Mesenchymal stem cell (in vitro differentiated cells and primary cell): ENCODE results near the gene ZNF503.
A peak's percentile ranks its signal among the peaks of the same experiment; 100 is the strongest.

ENCODE experiments used
- DNase-seq: peaks from one replicate; pipeline ENCODE4 v3.0.0-alpha.2; 2013
- H2AFZ ChIP-seq: one replicate; pipeline ENCODE4 v1.6.1; 2013; ENCODE audit warnings: low read depth, mild to moderate bottlenecking, control low read depth, inconsistent platforms, low read length, moderate library complexity
- H2AK5ac ChIP-seq: 2 replicates; pipeline ENCODE4 v1.6.1; 2013; ENCODE audit warnings: low read length, moderate library complexity, mild to moderate bottlenecking, inconsistent platforms; ENCODE audit not compliant: severe bottlenecking
- H2BK120ac ChIP-seq: one replicate; pipeline ENCODE4 v1.6.1; 2013; ENCODE audit warnings: low read depth, mild to moderate bottlenecking, inconsistent platforms, low read length, moderate library complexity
- H2BK12ac ChIP-seq, 2 experiments: one replicate each; pipeline ENCODE4 v1.6.1; 2013; ENCODE audit warnings: inconsistent platforms in 2 of 2, low read length in 2 of 2, mild to moderate bottlenecking in 2 of 2, moderate library complexity in 2 of 2, control low read depth in 1 of 2
- H2BK15ac ChIP-seq: one replicate; pipeline ENCODE4 v1.6.1; 2013; ENCODE audit warnings: mild to moderate bottlenecking, low read depth, inconsistent platforms; ENCODE audit not compliant: poor library complexity, severe bottlenecking
- H2BK5ac ChIP-seq: 2 replicates; pipeline ENCODE4 v1.6.1; 2013; ENCODE audit warnings: low read depth, mild to moderate bottlenecking, low read length, control low read depth, inconsistent platforms; ENCODE audit not compliant: poor library complexity, severe bottlenecking
- H3K14ac ChIP-seq, 2 experiments: one replicate each; pipeline ENCODE4 v1.6.1; 2013; ENCODE audit warnings: inconsistent platforms in 2 of 2, low read length in 2 of 2, control low read depth in 1 of 2, mild to moderate bottlenecking in 1 of 2, moderate library complexity in 1 of 2
- H3K18ac ChIP-seq, 2 experiments: one replicate each; pipeline ENCODE4 v1.6.1; 2013; ENCODE audit warnings: inconsistent platforms in 2 of 2, low read length in 2 of 2, control low read depth in 1 of 2, low read depth in 1 of 2, mild to moderate bottlenecking in 1 of 2
- H3K23ac ChIP-seq, 2 experiments: one replicate each; pipeline ENCODE4 v1.6.1; 2013; ENCODE audit warnings: inconsistent platforms in 2 of 2, low read length in 2 of 2, mild to moderate bottlenecking in 2 of 2, moderate library complexity in 2 of 2, control low read depth in 1 of 2
- H3K27ac ChIP-seq: 2 replicates; pipeline ENCODE4 v1.5.1; 2013; ENCODE audit warnings: mild to moderate bottlenecking, moderate library complexity, low read length, control low read depth, inconsistent platforms; ENCODE audit not compliant: poor library complexity, severe bottlenecking
- H3K27me3 ChIP-seq, 2 experiments: 2 replicates each; pipeline versions ENCODE4 v1.6.1 to v1.7.0; 2013; ENCODE audit warnings: low read length in 2 of 2, mild to moderate bottlenecking in 2 of 2, moderate library complexity in 2 of 2, control low read depth in 1 of 2, inconsistent platforms in 1 of 2; ENCODE audit not compliant: control insufficient read depth in 1 of 2, insufficient read depth in 1 of 2
- H3K36me3 ChIP-seq, 2 experiments: 2 replicates each; pipeline versions ENCODE4 v1.6.1 to v1.7.0; 2013; ENCODE audit warnings: low read length in 2 of 2, control low read depth in 1 of 2, inconsistent platforms in 1 of 2, low read depth in 1 of 2, mild to moderate bottlenecking in 1 of 2; ENCODE audit not compliant: insufficient read depth in 2 of 2, control insufficient read depth in 1 of 2
- H3K4ac ChIP-seq, 2 experiments: one replicate each; pipeline ENCODE4 v1.6.1; 2013; ENCODE audit warnings: inconsistent platforms in 2 of 2, low read length in 2 of 2, mild to moderate bottlenecking in 2 of 2, moderate library complexity in 2 of 2, control low read depth in 1 of 2, low read depth in 1 of 2
- H3K4me1 ChIP-seq: 2 replicates; pipeline ENCODE4 v1.6.1; 2013; ENCODE audit warnings: low read depth, low read length, control low read depth; ENCODE audit not compliant: control insufficient read depth, insufficient read depth
- H3K4me2 ChIP-seq: 2 replicates; pipeline ENCODE4 v1.6.1; 2013; ENCODE audit warnings: low read length, mild to moderate bottlenecking, inconsistent platforms; ENCODE audit not compliant: poor library complexity, severe bottlenecking
- H3K4me3 ChIP-seq, 2 experiments: 2 replicates each; pipeline versions ENCODE4 v1.5.1 to v1.7.0; 2013; ENCODE audit warnings: low read length in 2 of 2, mild to moderate bottlenecking in 2 of 2, control low read depth in 1 of 2, low read depth in 1 of 2; ENCODE audit not compliant: insufficient read depth in 1 of 2
- H3K79me1 ChIP-seq: replicated peaks from 2 replicates; pipeline ENCODE4 v1.6.1; 2013; ENCODE audit warnings: mild to moderate bottlenecking, control low read depth, low read length, inconsistent platforms; ENCODE audit not compliant: poor library complexity, severe bottlenecking
- H3K9ac ChIP-seq: 2 replicates; pipeline ENCODE4 v1.7.0; 2013; ENCODE audit warnings: mild to moderate bottlenecking, low read length, moderate library complexity
- H3K9me3 ChIP-seq: 2 replicates; pipeline ENCODE4 v1.7.0; 2013; ENCODE audit warnings: mild to moderate bottlenecking, low read length; ENCODE audit not compliant: control insufficient read depth
- H4K8ac ChIP-seq: one replicate; pipeline ENCODE4 v1.6.1; 2013; ENCODE audit warnings: inconsistent platforms, mild to moderate bottlenecking, low read length, moderate library complexity
- H4K91ac ChIP-seq: one replicate; pipeline ENCODE4 v1.6.1; 2013; ENCODE audit warnings: mild to moderate bottlenecking, low read length, inconsistent platforms
- WGBS: methylation state at CpG from one replicate; pipeline ENCODE4 v1.1.7; 2013; ENCODE audit warnings: mixed read lengths; 5-methylcytosine and 5-hydroxymethylcytosine counted together

Gene ZNF503

GRCh38 chr10:75418293-75418692 lies 16.7 kb upstream of the ZNF503 start:
- no peaks in the 10 kb centered on the region for H3K36me3 ChIP-seq
- no peak overlapping the region for H3K18ac ChIP-seq
- 40% methylated on average over 4 of the region's 4 CpGs for WGBS
- H2AK5ac ChIP-seq: no peak overlapping the region
- no peak overlapping the region for H2BK12ac ChIP-seq
- no peak overlapping the region for H3K9ac ChIP-seq
- no peaks in the 10 kb centered on the region for H3K79me1 ChIP-seq
- H3K27ac ChIP-seq: no peak overlapping the region
- H2BK15ac ChIP-seq: no peak overlapping the region
- no peak overlapping the region for H2BK120ac ChIP-seq
- H3K4ac ChIP-seq: no peak overlapping the region
- H2BK5ac ChIP-seq: no peak overlapping the region
- DNase-seq: no peak
- no peak overlapping the region for H4K8ac ChIP-seq
- no peak overlapping the region for H3K14ac ChIP-seq
- H3K4me1 ChIP-seq: no peaks in the 10 kb centered on the region
- no peak overlapping the region for H3K23ac ChIP-seq
- peaks cover 0 to 56% of the 10 kb centered on the region in 2 experiments for H3K27me3 ChIP-seq
- H2AFZ ChIP-seq: no peak overlapping the region
- no peak overlapping the region for H4K91ac ChIP-seq
- no peaks in the 10 kb centered on the region for H3K9me3 ChIP-seq
- H3K4me2 ChIP-seq: no peak overlapping the region
- H3K4me3 ChIP-seq: no peak overlapping the region

- Histone ChIP-seq H4K91ac (no peak overlapping the region), H3K4ac (no peak overlapping the region), H4K8ac (no peak overlapping the region), H3K27ac (no peak overlapping the region), H3K14ac (no peak overlapping the region), H3K36me3 (no peaks in the 10 kb centered on the region), H3K18ac (no peak overlapping the region), H3K27me3 (peaks cover 0 to 61% of the 10 kb centered on the region in 2 experiments), H2AK5ac (no peak overlapping the region), H3K79me1 (no peaks in the 10 kb centered on the region), H2BK5ac (no peak overlapping the region), H2BK12ac (no peak overlapping the region), H3K23ac (no peak overlapping the region), H3K9ac (no peak overlapping the region), H3K9me3 (no peaks in the 10 kb centered on the region), H2AFZ (no peak overlapping the region), H2BK120ac (no peak overlapping the region), H3K4me3 (no peak overlapping the region), H3K4me2 (no peak overlapping the region), H3K4me1 (no peaks in the 10 kb centered on the region), H2BK15ac (no peak overlapping the region)
- WGBS: 8% methylated on average over 4 of the region's 5 CpGs
- DNase-seq: no peak
Observed at GRCh38 chr10:75417522-75417927, 16.0 kb upstream of the ZNF503 start.

GRCh38 chr10:75414527-75414926 lies 13.0 kb upstream of the ZNF503 start:
- WGBS: 94% methylated on average over 1 of the region's 1 CpG
- no peak overlapping the region for H3K14ac ChIP-seq
- no peak overlapping the region for H2BK5ac ChIP-seq

GRCh38 chr10:75410132-75411005 lies 8.8 kb upstream of the ZNF503 start:
- H2AK5ac ChIP-seq: no peak overlapping the region
- no peak overlapping the region for H3K14ac ChIP-seq
- H3K4me2 ChIP-seq: no peak overlapping the region
- no peak overlapping the region for H3K27ac ChIP-seq
- no peak overlapping the region for H2BK15ac ChIP-seq
- WGBS: 65% methylated on average over 7 of the region's 10 CpGs
- H2BK5ac ChIP-seq: no peak overlapping the region
- H3K23ac ChIP-seq: no peak overlapping the region
- H3K4ac ChIP-seq: no peak overlapping the region
- no peaks in the 10 kb centered on the region for H3K79me1 ChIP-seq
- peaks cover 3 to 6% of the 10 kb centered on the region in 2 experiments for H3K36me3 ChIP-seq
- no peak overlapping the region for H3K18ac ChIP-seq
- H4K8ac ChIP-seq: no peak overlapping the region
- peaks cover 23% of the 10 kb centered on the region for H3K4me1 ChIP-seq
- H2AFZ ChIP-seq: no peak overlapping the region
- no peak overlapping the region for H4K91ac ChIP-seq
- DNase-seq: no peak
- H3K4me3 ChIP-seq: peak overlapping the region in 1 of 2 experiments; percentile 90
- no peaks in the 10 kb centered on the region for H3K9me3 ChIP-seq
- no peak overlapping the region for H3K9ac ChIP-seq
- peaks cover 0 to 89% of the 10 kb centered on the region in 2 experiments for H3K27me3 ChIP-seq
- no peak overlapping the region for H2BK120ac ChIP-seq
- H2BK12ac ChIP-seq: no peak overlapping the region

More at GRCh38 chr10:75414527-75414926, 13.0 kb upstream of the ZNF503 start:
- H4K91ac ChIP-seq: no peak overlapping the region
- H3K23ac ChIP-seq: no peak overlapping the region
- no peak overlapping the region for H3K9ac ChIP-seq
- no peak overlapping the region for H3K27ac ChIP-seq
- no peak overlapping the region for H2BK12ac ChIP-seq
- no peak overlapping the region for H3K4ac ChIP-seq
- no peaks in the 10 kb centered on the region for H3K79me1 ChIP-seq
- no peak overlapping the region for H2AK5ac ChIP-seq
- no peaks in the 10 kb centered on the region for H3K9me3 ChIP-seq
- DNase-seq: no peak
- no peak overlapping the region for H4K8ac ChIP-seq
- no peak overlapping the region for H2AFZ ChIP-seq
- H3K4me2 ChIP-seq: no peak overlapping the region
- H3K4me1 ChIP-seq: no peaks in the 10 kb centered on the region
- H3K27me3 ChIP-seq: peaks cover 0 to 85% of the 10 kb centered on the region in 2 experiments
- no peak overlapping the region for H3K4me3 ChIP-seq
- H2BK15ac ChIP-seq: no peak overlapping the region
- no peaks in the 10 kb centered on the region for H3K36me3 ChIP-seq
- H2BK120ac ChIP-seq: no peak overlapping the region
- no peak overlapping the region for H3K18ac ChIP-seq
